A549 (cell line): Measurements from ENCODE around the gene FKBP1A. TPM values are rescaled to one million over a fixed set of nuclear protein-coding genes. Genes with fewer than 3 reads are reported as not detected.

Source experiments
- ATAC-seq, 2 experiments: fragments of 200-7000 bp in 1 of 2; fragments of >200 bp in 1 of 2; cut with Nextera tagmentation in 1 of 2; cut with Tn5 transposase in 1 of 2; 3 replicates each; pipeline versions ENCODE4 v1.8.0 to v1.9.1; 2018 to 2020; ENCODE audit warnings: mild to moderate bottlenecking in 1 of 2, moderate library complexity in 1 of 2
- CTCF ChIA-PET: fragments of 300-600 bp; sonication (Branson Sonifier 250); formaldehyde crosslinking; extraction: SDS; loops from one replicate; lab custom pipeline; 2021; ENCODE audit warnings: antibody characterized with exemption, inconsistent platforms; lab: Yijun Ruan, JAX
- POLR2A ChIA-PET: fragments of 350-600 bp; formaldehyde crosslinking; extraction: SDS; loops from one replicate; lab custom pipeline; 2021; ENCODE audit warnings: antibody characterized with exemption, inconsistent platforms; lab: Yijun Ruan, JAX
- DNase-seq, 2 experiments: peaks; one replicate each; pipeline versions ENCODE4 v3.0.0 to v3.0.0-alpha.2; 2011 to 2016; ENCODE audit warnings: low read depth in 1 of 2, low spot score in 1 of 2
- FAIRE-seq: peaks from 2 replicates; lab custom pipeline; 2011; peaks lifted over from hg19 to GRCh38; lab: Jason Lieb, UNC
- H3K27ac ChIP-seq, 2 experiments: fragments of >200 bp; sonication (Bioruptor Twin); formaldehyde crosslinking; 3 replicates each; pipeline ENCODE4 v1.5.1; 2016 to 2017
- H3K4me1 ChIP-seq: fragments of >200 bp; sonication (Bioruptor Twin); formaldehyde crosslinking; 3 replicates; pipeline ENCODE4 v1.6.1; 2016
- H3K4me2 ChIP-seq: fragments of >200 bp; sonication (Bioruptor Twin); formaldehyde crosslinking; 3 replicates; pipeline ENCODE4 v1.6.1; 2016
- H3K4me3 ChIP-seq: fragments of >200 bp; sonication (Bioruptor Twin); formaldehyde crosslinking; 3 replicates; pipeline ENCODE4 v1.5.1; 2016
- H3K9me3 ChIP-seq: fragments of >200 bp; sonication (Bioruptor Twin); formaldehyde crosslinking; 3 replicates; pipeline ENCODE4 v1.6.1; 2016
- ATOH8 ChIP-seq: fragments of 250-450 bp; sonication (Bioruptor Pico); IDR thresholded peaks from 2 replicates; pipeline ENCODE4 v1.5.0; 2020; ENCODE audit warnings: low read depth, mild to moderate bottlenecking, moderate library complexity
- BCL3 ChIP-seq: fragments of >200 bp; sonication (Bioruptor Twin); formaldehyde crosslinking; IDR thresholded peaks from 3 replicates; pipeline ENCODE4 v1.6.1; 2016
- CBX8 ChIP-seq: fragments of 200-600 bp; sonication (generic); IDR thresholded peaks from 2 replicates; pipeline ENCODE4 v1.6.1; 2016
- E2F6 ChIP-seq: IDR thresholded peaks from 2 replicates; pipeline ENCODE4 v1.6.1; 2012; ENCODE audit warnings: low read depth, borderline replicate concordance
- EHF ChIP-seq: fragments of 250-450 bp; sonication (Bioruptor Pico); IDR thresholded peaks from 2 replicates; pipeline ENCODE4 v1.5.0; 2020; ENCODE audit warnings: mild to moderate bottlenecking
- EHMT2 ChIP-seq: fragments of 200-600 bp; sonication (generic); IDR thresholded peaks from 2 replicates; pipeline ENCODE4 v1.6.1; 2016; ENCODE audit warnings: antibody characterized with exemption, low read depth, mild to moderate bottlenecking, moderate library complexity
- ELK1 ChIP-seq: fragments of 150-350 bp; IDR thresholded peaks from 2 replicates; pipeline ENCODE4 v1.6.1; 2014; ENCODE audit warnings: low read depth, mild to moderate bottlenecking, low read length
- FOSL2 ChIP-seq, 2 experiments: fragments of 450-650 bp in 1 of 2; fragments of >200 bp in 1 of 2; sonication (Bioruptor Twin) in 1 of 2; formaldehyde crosslinking; IDR thresholded peaks; 2 replicates each; pipeline versions ENCODE4 v1.5.0 to v1.6.1; 2016 to 2020; ENCODE audit warnings: mild to moderate bottlenecking in 1 of 2, moderate library complexity in 1 of 2
- HES2 ChIP-seq: fragments of >200 bp; sonication (Bioruptor Twin); formaldehyde crosslinking; IDR thresholded peaks from 2 replicates; pipeline ENCODE4 v1.6.1; 2016
- HOXB5 ChIP-seq: fragments of 250-450 bp; sonication (Bioruptor Pico); IDR thresholded peaks from 2 replicates; pipeline ENCODE4 v1.5.0; 2020; ENCODE audit warnings: mild to moderate bottlenecking, moderate library complexity
- MAX ChIP-seq: IDR thresholded peaks from 2 replicates; pipeline ENCODE4 v1.6.1; 2012
- NFE2L2 ChIP-seq: fragments of 150-350 bp; conservative IDR thresholded peaks from 2 replicates; pipeline ENCODE4 v1.6.1; 2014; ENCODE audit warnings: low read length
- NPAS2 ChIP-seq: fragments of 250-450 bp; sonication (Bioruptor Pico); IDR thresholded peaks from 2 replicates; pipeline ENCODE4 v1.8.0; 2022; ENCODE audit warnings: mild to moderate bottlenecking, moderate library complexity, borderline replicate concordance
- PBX3 ChIP-seq: IDR thresholded peaks from 2 replicates; pipeline ENCODE4 v1.6.1; 2012
- PHF8 ChIP-seq: fragments of 200-600 bp; sonication (generic); IDR thresholded peaks from 2 replicates; pipeline ENCODE4 v1.6.1; 2016; ENCODE audit warnings: low read depth, mild to moderate bottlenecking, antibody characterized with exemption, moderate library complexity, borderline replicate concordance
- POLR2AphosphoS2 ChIP-seq: conservative IDR thresholded peaks from 2 replicates; pipeline ENCODE4 v1.6.1; 2012; ENCODE audit warnings: low read length, improper control_type of control experiment, inconsistent platforms
- RAD21 ChIP-seq, 2 experiments: fragments of >200 bp in 1 of 2; sonication (Bioruptor Twin) in 1 of 2; formaldehyde crosslinking in 1 of 2; IDR thresholded peaks in 1 of 2; conservative IDR thresholded peaks in 1 of 2; 2 replicates in 1 of 2; 3 replicates in 1 of 2; pipeline ENCODE4 v1.6.1; 2012 to 2018; ENCODE audit warnings: inconsistent platforms in 1 of 2
- RARB ChIP-seq: fragments of 250-450 bp; sonication (Bioruptor Pico); IDR thresholded peaks from 2 replicates; pipeline ENCODE4 v1.8.0; 2021; ENCODE audit warnings: mild to moderate bottlenecking, moderate library complexity
- REST ChIP-seq: fragments of 200-600 bp; sonication (generic); IDR thresholded peaks from 2 replicates; pipeline ENCODE4 v1.6.1; 2016; ENCODE audit warnings: antibody characterized with exemption, mild to moderate bottlenecking, moderate library complexity
- WGBS: methylation state at CpG from one replicate; pipeline ENCODE4 v1.1.6; 2017; ENCODE audit errors: missing lambda C conversion rate; 5-methylcytosine and 5-hydroxymethylcytosine counted together
- polyA plus RNA-seq, 4 experiments: library from polyadenylated mRNA; depleted of rRNA in 3 of 4; stranded (reverse); fragments of >200 nt; fragmentation: RNase III in 1 of 4; extraction: RNeasy Plus Mini Kit Qiagen cat#74134 plus additional on column Dnase treatment in 1 of 4; gene quantifications; 2 replicates in 3 of 4; 3 replicates in 1 of 4; pipeline ENCODE4 v1.2.3, GENCODE V29; 2011 to 2017

Gene FKBP1A
- polyA plus RNA-seq, 2 of the 4 experiments (the other 2 are of a cell fraction): 385 to 535 TPM

GRCh38 chr20:1389703-1390580 lies 2.9 kb downstream of the FKBP1A start:
- Histone ChIP-seq H3K9me3 (no peaks in the 10 kb centered on the region), H3K4me3 (no peak overlapping the region)
- CTCF ChIA-PET: interaction anchor here (0.6 to 2.4 kb wide), 4 partner anchors 8 to 114 kb away, joined by 3 to 8 read pairs (median 4); no protein-coding TSS in a partner anchor

More at GRCh38 chr20:1389703-1390580, 2.9 kb downstream of the FKBP1A start:
- ATAC-seq (no peak), DNase-seq (no peak), FAIRE-seq (no peak)
- POLR2A ChIA-PET: interaction anchor here (0.6 kb wide), 1 partner anchor 13 kb away, joined by 3 read pairs; no protein-coding TSS in a partner anchor
- 83% methylated on average over 5 of the region's 6 CpGs for WGBS
- H3K4me1 ChIP-seq: peaks cover 27% of the 10 kb centered on the region; the same call in 2 of the 3 replicates
- H3K27ac ChIP-seq: no peak overlapping the region
- no peak for TF ChIP-seq PBX3
- no peak for TF ChIP-seq RAD21 (conservative IDR thresholded peaks at IDR 0.05 in 1 of 2, IDR thresholded peaks at IDR 0.05 in 1 of 2)
- TF ChIP-seq EHMT2: no peak
- no peak for TF ChIP-seq NPAS2
- no peak for TF ChIP-seq EHF
- TF ChIP-seq HES2: no peak
- TF ChIP-seq ATOH8 (CRISPR knock-in tag): no peak
- no peak for TF ChIP-seq FOSL2 (IDR thresholded peaks at IDR 0.05)
- no peak for TF ChIP-seq FOSL2 (CRISPR knock-in tag; IDR thresholded peaks at IDR 0.05)
- no peak for TF ChIP-seq POLR2AphosphoS2
- TF ChIP-seq REST: no peak
- TF ChIP-seq RARB (CRISPR knock-in tag): no peak
- no peak for TF ChIP-seq NFE2L2
- no peak for TF ChIP-seq CBX8
- no peak for TF ChIP-seq MAX
- no peak for TF ChIP-seq PHF8
- no peak for TF ChIP-seq ELK1
- no peak for TF ChIP-seq BCL3
- no peak for TF ChIP-seq E2F6
- TF ChIP-seq HOXB5 (CRISPR knock-in tag): no peak
- H3K4me2 ChIP-seq: peak overlapping the region; percentile 95
